ENCODE data around the gene FRMD4A. TPM values are rescaled to one million over a fixed set of nuclear protein-coding genes. Genes with fewer than 3 reads are reported as not detected.

The FRMD4A gene
- total and polyA plus RNA-seq, 2 of the 4 experiments (the other 2 are of a cell fraction): 30.3 to 68.8 TPM

- peak; percentile 34; the same call in 1 of the 2 replicates for TF ChIP-seq RAD21 (IDR thresholded peaks at IDR 0.05; ENCODE audit: low read length)
These were observed 491.2 kb downstream of the FRMD4A start (continued) for GRCh38 chr10:13839430-13839990.

GRCh38 chr10:13839030-13839429 lies 491.7 kb downstream of the FRMD4A start:
- H3K4me2 ChIP-seq (ENCODE audit: low read depth, low read length): no peak overlapping the region
- peak overlapping the region; percentile 82; the same call in 1 of the 2 replicates for H2AK5ac ChIP-seq (ENCODE audit: low read depth, low read length)
- CTCF ChIA-PET: no interaction called here
- in situ Hi-C loops (cut with MboI; ENCODE audit: low sequenced_read_pairs): no loop called here
- H3K27ac ChIP-seq (ENCODE audit: insufficient read depth, low read length): no peak overlapping the region
- no peak overlapping the region for H4K91ac ChIP-seq (ENCODE audit: insufficient read depth, low read depth, low read length)
- H3K9ac ChIP-seq (ENCODE audit: low read depth, low read length): no peak overlapping the region
- H3K18ac ChIP-seq (ENCODE audit: low read depth, low read length): no peak overlapping the region; the same call in 1 of the 2 replicates
- no peak overlapping the region; the same call in 1 of the 2 replicates for H4K5ac ChIP-seq (ENCODE audit: low read depth, low read length)
- peak overlapping the region; percentile 65; the same call in 1 of the 2 replicates for H2BK120ac ChIP-seq (ENCODE audit: low read depth, low read length)
- no peak overlapping the region for H3K56ac ChIP-seq (ENCODE audit: extremely low read depth, insufficient read depth, low read length)
- intact Hi-C loops (cut with micrococcal nuclease): no loop called here
- TF ChIP-seq RCOR1 (IDR thresholded peaks at IDR 0.05; ENCODE audit: insufficient replicate concordance, low read length) (no peak), RAD21 (IDR thresholded peaks at IDR 0.05; ENCODE audit: low read length) (no peak), BHLHE40 (IDR thresholded peaks at IDR 0.05; ENCODE audit: low read depth, low read length) (no peak), FOS (IDR thresholded peaks at IDR 0.05; ENCODE audit: low read depth, low read length) (no peak)
- POLR2A ChIA-PET (ENCODE audit: unreplicated experiment): no interaction called here
- dilution Hi-C loops (cut with HindIII; ENCODE audit: low sequenced_read_pairs, unreplicated experiment): no loop called here
- H4K8ac ChIP-seq (ENCODE audit: low read depth in 2 of 2, low read length in 2 of 2): peak overlapping the region in 1 of 2 experiments; percentile 61; a peak in 2 of 4 replicates
- no peak for DNase-seq
- H3K9me1 ChIP-seq (ENCODE audit: insufficient read depth, low read length): peaks cover 24% of the 10 kb centered on the region
- H4K20me1 ChIP-seq (ENCODE audit: insufficient read depth, low read length): no peaks in the 10 kb centered on the region; the same call in 1 of the 2 replicates
- peak overlapping the region; percentile 79; the same call in 1 of the 2 replicates for H2BK20ac ChIP-seq (ENCODE audit: low read depth, low read length)
- H3K4ac ChIP-seq (ENCODE audit: low read depth, low read length): peak overlapping the region; percentile 77; the same call in 1 of the 2 replicates
- no peak overlapping the region for H2BK5ac ChIP-seq (ENCODE audit: low read depth, low read length, poor library complexity, severe bottlenecking)
- no peaks in the 10 kb centered on the region for H3K27me3 ChIP-seq (ENCODE audit: control insufficient read depth, insufficient read depth, low read length)
- H3K23ac ChIP-seq (ENCODE audit: low read depth, low read length): no peak overlapping the region
- H3K36me3 ChIP-seq (ENCODE audit: control insufficient read depth, insufficient read depth, low read length): no peaks in the 10 kb centered on the region
- peak overlapping the region; percentile 80; the same call in 1 of the 2 replicates for H3K14ac ChIP-seq (replicated peaks; ENCODE audit: low read depth, low read length)
- no peak overlapping the region for H2AFZ ChIP-seq (replicated peaks; ENCODE audit: low read length, poor library complexity)
- H3K79me1 ChIP-seq (ENCODE audit: low read depth in 1 of 2, low read length in 2 of 2): peaks cover 25 to 83% of the 10 kb centered on the region in 2 experiments
- peak overlapping the region; percentile 51; the same call in 1 of the 3 replicates for H2BK15ac ChIP-seq (ENCODE audit: low read depth, low read length)
- H3K4me1 ChIP-seq (ENCODE audit: control insufficient read depth, insufficient read depth, low read length): peaks cover 20% of the 10 kb centered on the region
- no peaks in the 10 kb centered on the region for H3K9me3 ChIP-seq (ENCODE audit: control insufficient read depth, insufficient read depth, low read length)
- ATAC-seq (ENCODE audit: low read depth): no peak
- peak overlapping the region; percentile 83 for H2AK9ac ChIP-seq (replicated peaks; ENCODE audit: low read depth, low read length, poor library complexity)
- no TSS peak for BruUV-seq (replicated peaks)
- no peak overlapping the region for H3K4me3 ChIP-seq (ENCODE audit: insufficient read depth, low read depth, low read length)

All from IMR-90 (cell line).